Putamen (tissue), 1 donor: ENCODE results near the gene CALN1.

ENCODE experiments used
- DNase-seq: peaks from one replicate; pipeline ENCODE4 v3.0.0-alpha.2; 2016; ENCODE audit warnings: low spot score

CALN1 gene

DNA sequence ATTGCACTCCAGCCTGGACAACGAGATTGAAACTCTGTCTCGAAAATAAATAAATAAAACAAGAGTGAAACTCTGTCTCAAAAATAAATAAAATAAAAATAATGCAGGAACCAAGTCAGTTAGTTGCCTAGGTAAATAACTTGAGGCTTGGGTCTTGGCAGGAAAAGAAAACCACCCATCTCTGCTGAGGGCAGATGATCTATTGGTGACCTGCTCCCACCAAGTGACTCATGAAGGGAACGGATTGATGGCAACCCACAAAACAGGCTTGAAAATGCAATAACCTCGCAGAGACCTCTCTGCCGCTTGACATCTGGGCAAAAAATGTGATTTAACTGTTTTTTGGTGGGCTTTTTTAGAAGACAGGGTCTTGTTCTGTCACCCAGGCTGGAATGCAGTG lies 86.6 kb downstream of the CALN1 start:
- no peak for DNase-seq

DNA sequence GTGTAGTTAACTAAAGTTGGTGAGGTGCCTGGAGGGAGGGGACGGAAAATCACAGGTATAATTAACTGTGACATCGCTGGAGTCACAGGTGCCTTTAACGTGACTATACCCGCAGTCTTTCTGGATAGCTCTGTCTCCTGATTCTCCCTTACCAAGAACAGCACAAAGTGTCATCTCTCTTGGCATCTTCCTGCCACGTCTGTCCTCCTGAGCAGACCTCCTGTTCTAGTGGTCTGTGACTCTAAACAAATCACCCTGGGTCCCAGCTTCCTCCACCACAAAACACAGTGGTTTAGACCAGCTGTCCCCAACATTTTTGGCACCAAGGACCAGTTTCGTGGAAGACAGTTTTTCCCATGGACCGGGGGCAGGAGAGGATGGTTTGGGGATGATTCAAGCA lies 90.5 kb downstream of the CALN1 start:
- DNase-seq, result no peak

DNA sequence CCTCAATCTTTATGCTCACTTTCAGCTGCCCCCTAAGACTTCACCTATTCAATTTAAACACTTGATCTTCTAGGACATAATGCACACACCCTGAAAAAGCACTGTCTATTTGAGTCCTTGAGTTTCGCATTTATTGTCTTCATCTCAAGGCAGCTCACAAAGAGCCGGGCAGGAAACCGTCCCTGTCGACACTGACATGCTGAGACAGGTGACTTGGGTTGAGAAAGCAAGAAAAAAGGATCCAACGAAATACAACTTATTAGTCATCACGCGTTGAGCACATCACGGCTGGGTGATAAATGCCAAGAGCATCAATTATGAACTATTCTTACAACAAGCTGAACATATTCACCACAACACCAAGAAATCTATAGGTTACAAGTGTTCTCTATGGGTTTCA lies 91.1 kb downstream of the CALN1 start:
- no peak for DNase-seq

GRCh38 chr7:72317341-72317740 lies 94.8 kb downstream of the CALN1 start:
- DNase-seq, result no peak

DNA sequence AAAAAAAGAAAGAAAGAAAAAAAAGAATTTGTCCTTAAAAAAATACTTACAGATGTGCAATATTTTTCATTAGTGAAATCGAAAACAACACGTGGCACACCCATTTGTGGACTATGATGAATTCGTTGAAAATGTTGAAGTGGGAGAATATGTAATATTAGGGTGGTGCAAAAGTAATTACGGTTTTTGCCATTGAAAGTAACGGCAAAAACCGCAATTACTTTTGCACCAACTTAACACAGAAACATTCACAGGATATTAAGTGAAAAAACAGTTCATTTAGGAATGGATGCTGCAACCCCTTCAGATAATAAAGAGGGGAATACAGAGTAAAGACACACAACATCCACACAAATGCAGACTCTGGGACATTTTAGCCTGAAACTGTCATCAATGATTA lies 96.0 kb downstream of the CALN1 start:
- no peak for DNase-seq

GRCh38 chr7:72313906-72314305 lies 98.2 kb downstream of the CALN1 start:
- no peak for DNase-seq

DNA sequence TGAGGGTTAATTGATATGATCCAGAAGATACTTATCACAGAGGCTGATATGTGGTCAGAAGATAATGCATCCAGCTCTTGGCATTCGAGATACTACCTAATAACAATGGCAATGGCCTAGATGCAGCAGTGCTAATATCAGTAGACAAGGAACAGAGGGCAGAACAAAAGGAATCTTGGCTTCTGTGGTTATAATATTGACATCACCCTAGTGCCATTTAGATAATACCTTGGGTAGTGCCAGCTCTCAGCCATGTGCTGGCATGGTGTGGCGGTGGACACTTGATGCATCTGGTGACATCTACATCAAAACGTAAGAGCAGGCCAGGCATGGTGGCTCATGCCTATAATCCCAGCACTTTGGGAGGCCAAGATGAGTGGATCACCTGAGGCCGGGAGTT lies 101.8 kb downstream of the CALN1 start:
- no peak for DNase-seq

- no peak for DNase-seq
Measured at GRCh38 chr7:72309476-72309875, 102.7 kb downstream of the CALN1 start.

GRCh38 chr7:72308986-72309385 lies 103.2 kb downstream of the CALN1 start:
- DNase-seq, result no peak

DNA sequence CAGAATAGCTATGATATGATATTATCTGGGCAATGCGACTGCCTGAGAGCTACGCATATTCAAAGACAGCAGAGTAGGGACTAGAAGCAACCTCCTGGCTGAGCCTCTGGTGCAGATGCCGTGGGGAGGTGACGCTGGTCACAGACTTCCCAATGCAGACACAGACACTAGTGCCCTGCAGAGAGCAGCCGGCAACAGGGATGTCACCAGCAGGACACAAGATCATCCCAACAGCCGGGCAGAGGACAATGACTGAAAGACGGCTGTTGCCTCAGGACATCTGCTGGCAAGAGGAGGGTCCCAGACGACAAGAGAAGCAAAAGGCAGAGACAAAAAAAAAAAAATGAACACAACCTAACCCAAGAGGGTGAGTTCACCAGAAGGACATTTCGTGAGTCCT lies 104.6 kb downstream of the CALN1 start:
- DNase-seq, result no peak

DNA sequence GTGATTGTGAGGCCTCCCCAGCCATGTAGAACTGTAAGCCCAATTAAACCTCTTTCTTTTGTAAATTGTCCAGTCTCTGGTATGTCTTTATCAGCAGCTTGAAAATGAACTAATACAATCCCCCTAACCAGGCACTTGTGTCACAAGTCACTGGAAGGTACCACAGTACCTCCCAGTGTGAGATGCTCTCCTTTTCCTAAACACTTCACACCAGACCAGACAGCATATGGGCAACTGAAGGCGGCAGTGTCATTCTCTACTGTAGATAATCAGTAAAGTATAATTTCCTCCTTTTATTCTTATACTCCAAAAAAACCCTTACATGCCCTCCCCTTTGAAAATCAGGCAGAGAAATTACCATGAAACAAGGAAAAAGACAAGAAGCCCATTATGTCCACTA lies 113.2 kb downstream of the CALN1 start:
- DNase-seq, result no peak

GRCh38 chr7:72298091-72298490 lies 114.0 kb downstream of the CALN1 start:
- DNase-seq, result no peak

GRCh38 chr7:72297636-72298035 lies 114.5 kb downstream of the CALN1 start:
- no peak for DNase-seq

DNA sequence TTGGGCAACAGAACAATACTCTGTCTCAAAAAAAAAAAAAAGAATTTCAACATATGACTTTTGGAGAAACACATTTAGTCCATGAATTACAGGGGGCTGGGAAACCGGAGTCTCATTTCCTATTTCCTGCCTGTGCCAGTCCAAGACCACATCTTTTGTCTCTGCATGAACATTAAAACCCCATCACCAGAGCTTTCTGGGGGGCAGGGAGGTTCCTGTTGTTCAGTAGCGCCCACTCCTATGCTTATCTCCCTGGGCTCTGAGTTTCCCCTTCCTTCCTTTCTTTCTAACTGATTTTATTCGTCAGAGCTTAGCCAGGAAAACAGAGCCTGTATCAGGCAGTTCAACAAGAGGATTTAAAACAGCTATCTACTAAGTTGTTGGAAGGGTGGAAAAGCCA lies 119.3 kb downstream of the CALN1 start:
- DNase-seq, result no peak

DNA sequence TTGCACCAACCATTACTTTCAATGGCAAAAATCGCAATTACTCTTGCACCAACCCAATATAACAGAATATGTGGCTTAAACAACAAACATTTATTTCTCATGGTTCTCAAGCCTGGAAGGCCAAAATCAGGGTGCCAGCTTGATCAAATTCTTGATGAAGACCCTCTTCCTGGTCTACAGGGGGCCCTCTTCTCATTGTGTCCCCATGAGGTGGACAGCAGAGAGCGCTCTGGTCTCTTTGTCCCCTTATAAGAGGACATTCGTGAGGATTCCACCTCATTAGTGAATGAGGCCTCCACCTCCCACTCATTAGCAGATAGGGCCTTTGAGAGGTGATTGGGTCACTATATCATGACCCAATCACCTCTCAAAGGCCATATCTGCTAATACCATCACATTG lies 120.0 kb downstream of the CALN1 start:
- no peak for DNase-seq

GRCh38 chr7:72286519-72286918 lies 125.6 kb downstream of the CALN1 start:
- DNase-seq, result no peak

- DNase-seq, result no peak
Measured at GRCh38 chr7:72283309-72283708, 128.8 kb downstream of the CALN1 start.

GRCh38 chr7:72281308-72281707 lies 130.8 kb downstream of the CALN1 start:
- DNase-seq, result no peak

DNA sequence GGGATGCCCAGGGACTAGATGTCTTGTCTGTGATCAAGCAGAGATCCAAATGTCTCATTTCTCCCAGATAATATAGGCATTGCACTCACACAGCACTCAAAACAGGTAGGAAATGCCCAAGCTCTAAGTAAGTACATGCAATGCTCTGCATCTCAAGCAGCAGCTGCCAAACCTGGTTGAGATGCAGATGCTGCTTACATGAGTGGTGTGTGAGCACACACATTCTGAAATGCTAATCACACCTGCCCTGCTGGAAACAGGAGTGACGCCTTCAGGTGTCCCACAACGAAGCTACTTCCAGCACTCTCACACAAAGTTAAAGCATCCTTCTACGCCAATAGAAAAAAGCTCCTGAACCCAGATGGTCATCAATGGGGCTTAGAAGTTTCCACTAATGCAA lies 132.9 kb downstream of the CALN1 start:
- DNase-seq, result no peak

- no peak for DNase-seq
Measured at GRCh38 chr7:72278550-72278949, 133.6 kb downstream of the CALN1 start.

DNA sequence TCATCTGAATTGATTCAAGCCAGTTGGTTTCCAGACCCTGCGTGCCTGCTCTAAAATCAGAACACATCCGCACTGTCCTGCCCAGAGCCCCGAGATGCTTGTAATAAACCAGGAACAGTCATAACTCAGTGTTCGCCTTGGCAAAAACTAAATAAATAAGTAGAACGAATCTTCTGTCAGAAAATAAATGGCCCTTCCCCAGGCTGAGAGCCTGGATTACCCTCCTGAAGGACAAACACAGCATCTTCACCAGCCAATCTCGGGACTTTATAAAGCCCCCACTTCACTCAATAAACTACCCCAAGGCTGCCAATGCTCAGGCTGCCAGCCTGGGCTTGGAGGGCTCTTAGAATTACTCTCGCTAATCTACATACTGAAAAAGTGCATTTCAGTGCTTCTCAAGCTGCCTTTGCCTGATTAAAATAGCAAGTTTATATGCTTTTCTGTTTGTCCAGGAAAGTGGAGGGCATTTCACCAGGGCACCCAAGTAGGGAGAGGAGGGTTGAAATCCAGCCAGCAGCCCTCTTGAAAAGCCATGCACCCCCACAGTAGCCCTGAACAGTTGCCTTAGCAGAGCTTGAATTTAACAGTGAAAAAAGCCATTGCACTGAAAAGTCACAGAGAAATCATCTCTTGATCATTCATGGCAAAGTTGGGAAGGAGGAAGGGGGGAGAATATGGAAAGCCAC lies 136.6 kb downstream of the CALN1 start:
- DNase-seq, result peak; percentile 43

- peak; percentile 50 for DNase-seq
Measured at GRCh38 chr7:72272479-72272878, 139.7 kb downstream of the CALN1 start.

DNA sequence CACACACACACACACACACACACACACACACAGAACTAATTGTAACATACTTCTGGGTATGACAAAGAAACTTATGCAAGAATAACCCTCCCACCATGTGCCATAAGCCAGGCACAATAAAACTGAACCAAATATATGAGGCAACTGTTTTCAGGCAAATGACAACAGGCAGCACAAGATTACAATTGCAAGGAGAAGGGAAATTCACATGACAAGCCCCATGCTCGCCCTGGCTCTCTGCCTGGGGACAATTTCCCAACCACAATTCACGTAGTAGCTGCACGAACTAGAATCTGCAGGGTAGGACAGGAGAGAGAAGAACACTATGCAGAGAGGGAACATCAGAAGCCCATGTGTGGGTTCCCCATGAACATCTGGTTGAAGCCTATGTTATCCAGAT lies 143.3 kb downstream of the CALN1 start:
- DNase-seq, result no peak

DNA sequence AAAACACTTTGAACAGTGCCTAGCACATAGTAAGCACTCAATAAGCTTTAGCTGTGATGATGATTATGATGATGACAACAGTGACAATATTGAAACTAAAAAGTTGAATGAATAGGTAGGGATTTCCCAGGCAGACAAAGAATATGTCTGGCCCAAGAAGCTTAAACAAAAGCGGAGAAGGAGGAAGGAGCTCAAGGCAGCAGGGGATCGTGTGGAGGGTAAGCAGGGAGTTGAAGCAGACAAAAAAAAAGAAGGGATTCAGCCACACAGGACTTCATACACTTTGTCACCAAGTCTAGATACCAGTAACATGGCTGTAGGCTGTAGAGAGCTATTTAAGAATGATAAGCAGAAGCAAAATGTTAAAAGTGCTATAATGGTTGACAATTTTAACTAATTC lies 144.0 kb downstream of the CALN1 start:
- no peak for DNase-seq
